Measurements from ENCODE around the gene RNF145.

- no peak for TF ChIP-seq CTCF (conservative IDR thresholded peaks at IDR 0.05; ENCODE audit: low read depth, low read length)
- no peak for TF ChIP-seq EZH2 (IDR thresholded peaks at IDR 0.05; ENCODE audit: low read length, unreplicated experiment)
- no peak for TF ChIP-seq EZH2phosphoT487 (IDR thresholded peaks at IDR 0.05; ENCODE audit: borderline replicate concordance, low read length)
These were observed at the start of gene RNF145 for GRCh38 chr5:159209438-159210209.

Measured in PC-3 (cell line).